ENCODE data around the gene CPNE1.

CPNE1 gene

DNA sequence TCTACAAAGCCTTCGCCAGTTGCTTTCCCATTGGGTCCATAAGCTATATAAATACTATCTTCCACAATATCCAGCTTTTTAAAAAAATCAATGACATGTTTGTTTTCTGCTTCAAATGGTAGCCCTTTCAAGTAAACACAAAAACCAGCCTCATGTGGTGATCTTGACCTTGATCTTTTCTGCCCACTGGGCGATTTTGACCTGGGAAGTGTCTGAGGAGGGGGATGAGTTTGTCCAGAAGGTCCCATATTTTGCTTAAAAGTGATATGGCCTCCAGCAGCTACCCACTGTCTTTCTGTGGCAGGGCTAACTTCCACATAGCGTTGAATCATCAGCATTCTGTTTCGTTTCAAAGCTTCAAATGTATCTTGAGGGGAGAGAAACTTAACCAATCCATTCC is 10.8 kb downstream of the CPNE1 start:
- no peak for DNase-seq (ENCODE audit: low spot score)

DNA sequence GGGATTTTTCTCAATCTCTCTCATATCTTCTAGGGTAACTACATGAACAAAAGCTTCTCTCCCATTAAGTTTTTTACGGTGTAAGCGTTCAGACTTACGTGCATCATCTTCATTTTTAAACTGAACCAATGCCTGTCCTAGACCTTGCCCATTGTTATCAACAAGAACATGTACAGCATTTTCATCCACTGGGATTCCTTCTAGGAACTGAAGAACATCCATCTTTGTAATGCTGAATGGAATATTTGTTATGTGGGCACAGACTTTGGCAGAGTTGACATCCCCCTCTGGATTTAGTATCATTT is 11.3 kb downstream of the CPNE1 start:
- DNase-seq (ENCODE audit: low spot score), result no peak

- DNase-seq (ENCODE audit: low spot score), result no peak
Measured at GRCh38 chr20:35652641-35653429, 11.9 kb downstream of the CPNE1 start.

DNA sequence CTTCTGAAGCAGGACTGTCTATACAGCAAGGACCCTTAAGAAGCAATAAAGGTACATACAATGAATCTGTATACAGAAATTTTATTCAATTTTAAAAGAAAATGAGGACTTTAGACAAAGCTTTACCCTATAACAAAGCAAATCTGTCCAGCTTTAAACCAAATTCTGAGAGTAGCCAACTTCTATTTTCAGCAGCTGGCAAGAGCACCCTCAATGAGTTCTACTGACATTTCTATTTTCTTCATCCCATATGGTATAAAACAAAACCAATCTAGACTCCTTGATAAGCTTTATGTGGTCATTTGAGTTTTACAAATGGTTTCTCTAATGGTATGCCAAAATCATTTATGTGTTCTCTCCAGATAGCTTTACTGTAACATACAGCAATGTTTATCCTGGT is 12.7 kb downstream of the CPNE1 start:
- DNase-seq (ENCODE audit: low spot score), result no peak

- no peak for DNase-seq (ENCODE audit: low spot score)
Measured at GRCh38 chr20:35650632-35651031, 14.1 kb downstream of the CPNE1 start.

DNA sequence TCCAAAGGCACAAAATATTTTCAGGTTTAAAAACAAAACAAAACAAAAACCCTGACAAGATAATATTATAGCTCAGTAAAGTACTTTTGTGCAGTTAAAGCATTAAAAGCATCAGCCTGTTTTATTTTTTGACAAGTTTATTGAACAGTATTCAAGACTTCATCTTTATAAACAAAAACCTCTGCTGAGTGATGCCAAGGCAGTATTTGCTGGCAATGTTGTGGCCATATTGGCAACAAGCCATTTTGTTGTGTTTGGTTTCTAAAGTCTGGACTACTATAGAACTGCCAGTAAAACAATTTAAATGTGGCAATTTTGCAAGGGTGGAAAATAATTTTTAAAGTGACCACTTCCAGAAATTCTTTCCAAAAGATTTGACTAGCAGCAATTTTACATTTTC is 15.9 kb downstream of the CPNE1 start:
- DNase-seq (ENCODE audit: low spot score), result no peak

DNA sequence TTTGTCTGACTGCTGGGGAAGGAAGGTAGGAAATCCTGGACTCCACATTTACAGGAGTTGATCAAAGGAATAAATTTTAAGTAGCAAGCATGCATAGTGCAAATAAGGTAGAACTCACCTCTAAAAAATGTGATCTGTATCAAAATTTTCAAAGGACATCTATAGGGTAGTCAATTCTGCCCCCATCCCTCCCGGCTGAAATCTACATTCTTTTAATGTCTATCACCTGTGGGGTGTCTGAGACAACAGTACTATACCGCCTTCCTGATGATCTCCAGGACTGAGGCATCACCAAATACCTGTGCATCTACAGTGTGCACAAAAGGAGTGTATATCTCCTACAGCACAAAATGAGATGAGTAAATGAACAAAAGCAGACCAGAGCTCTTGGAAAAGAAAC is 19.9 kb downstream of the CPNE1 start:
- DNase-seq (ENCODE audit: low spot score), result no peak

DNA sequence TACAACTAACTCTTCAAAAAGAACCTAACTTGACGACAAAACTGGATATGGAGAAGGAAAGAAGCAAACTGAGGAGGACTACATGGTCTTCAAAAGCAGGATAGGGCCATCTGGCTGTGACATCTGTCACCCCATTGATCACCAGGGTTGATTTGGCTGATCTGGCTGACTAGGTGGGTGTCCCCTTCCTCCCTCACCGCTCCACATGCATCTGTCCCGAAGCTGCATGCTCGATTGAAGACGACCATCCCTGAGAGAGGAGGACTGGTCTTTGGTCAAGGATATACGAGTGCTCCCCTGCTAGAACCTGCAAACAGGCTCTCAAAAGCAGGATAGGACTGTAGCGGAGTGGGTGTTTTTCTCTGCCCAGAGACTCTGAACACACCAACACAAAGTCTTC is 21.7 kb downstream of the CPNE1 start:
- no peak for DNase-seq (ENCODE audit: low spot score)

DNA sequence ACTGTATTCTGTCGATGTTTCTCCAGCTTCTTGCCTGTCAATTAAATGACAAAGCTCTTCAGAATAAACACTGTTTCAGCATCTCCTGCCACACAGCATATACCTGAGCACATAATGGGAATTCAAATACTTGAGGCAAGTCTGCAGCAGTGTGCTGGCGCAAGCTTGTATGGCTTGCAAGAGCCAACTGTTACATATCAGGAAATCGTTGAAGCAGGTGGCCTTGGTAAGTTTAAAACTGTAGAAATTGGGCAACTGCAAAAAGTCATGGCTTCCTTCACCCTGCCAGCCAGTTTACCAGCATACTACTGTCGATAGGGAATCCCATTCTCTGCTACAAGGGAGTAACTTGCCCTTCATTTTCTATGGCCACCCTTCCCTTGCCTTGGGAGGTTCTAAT is 23.0 kb downstream of the CPNE1 start:
- no peak for DNase-seq (ENCODE audit: low spot score)

GRCh38 chr20:35640724-35641123 is 24.0 kb downstream of the CPNE1 start:
- DNase-seq (ENCODE audit: low spot score), result no peak

DNA sequence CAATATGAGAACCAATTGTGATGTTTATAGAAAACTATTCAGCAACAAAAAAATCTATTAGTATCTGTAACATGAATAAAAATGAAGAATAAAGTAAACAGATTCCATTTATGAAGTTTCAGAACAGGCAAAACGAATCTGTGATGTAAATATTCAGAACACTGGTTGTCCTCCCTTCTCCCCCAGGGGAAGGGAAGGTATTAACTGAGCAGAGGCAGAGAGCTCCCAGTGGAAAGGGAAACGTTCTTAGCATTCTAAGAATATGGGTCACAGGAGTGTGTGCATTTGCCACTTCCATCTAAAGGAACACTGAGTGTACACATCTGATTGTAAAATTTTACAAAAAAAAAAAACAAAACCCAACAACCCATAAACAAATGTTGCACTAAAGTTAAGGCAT is 25.9 kb downstream of the CPNE1 start:
- no peak for DNase-seq (ENCODE audit: low spot score)

DNA sequence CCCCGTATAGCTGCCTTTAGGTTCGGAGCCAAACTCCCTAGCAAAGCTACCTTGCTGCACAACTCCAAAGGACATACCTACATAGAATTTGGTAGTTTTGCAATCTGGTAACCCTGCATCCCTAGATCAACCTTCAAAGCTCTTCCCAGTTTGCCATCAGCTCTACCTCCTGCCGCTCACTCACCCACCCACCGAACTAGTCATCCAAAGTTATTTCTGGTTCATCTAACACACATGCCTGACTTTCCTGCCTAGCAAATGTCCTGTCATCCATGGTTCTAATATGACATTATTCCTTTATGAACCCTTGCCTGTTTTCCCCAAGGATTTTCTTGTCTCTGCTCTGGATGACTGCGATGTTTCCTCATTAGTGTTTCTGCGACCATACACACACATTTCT is 27.4 kb downstream of the CPNE1 start:
- no peak for DNase-seq (ENCODE audit: low spot score)

- no peak for DNase-seq (ENCODE audit: low spot score)
Measured at GRCh38 chr20:35636095-35636494, 28.6 kb downstream of the CPNE1 start.

DNA sequence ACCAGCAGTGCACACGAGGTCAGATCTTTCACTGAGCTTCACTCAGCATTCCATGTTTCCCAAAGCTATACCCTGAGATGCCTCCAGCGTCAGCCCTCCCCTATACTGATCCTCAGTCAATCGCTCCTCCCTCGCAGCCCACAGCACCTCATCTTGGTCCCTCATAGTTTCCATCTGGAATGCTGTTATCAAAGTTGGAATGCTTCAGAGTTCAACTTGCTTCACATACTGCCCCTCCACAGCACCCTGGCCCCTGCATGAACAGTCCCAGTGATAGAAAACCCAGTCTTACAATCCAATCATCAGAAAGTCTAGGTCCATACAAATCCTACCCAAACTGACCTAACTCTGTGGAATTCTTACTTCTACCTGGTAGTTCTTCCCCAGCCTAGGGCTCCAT is 29.0 kb downstream of the CPNE1 start:
- DNase-seq (ENCODE audit: low spot score), result no peak

GRCh38 chr20:35632539-35633115 is 32.1 kb downstream of the CPNE1 start:
- DNase-seq (ENCODE audit: low spot score), result no peak

GRCh38 chr20:35630636-35631035 is 34.1 kb downstream of the CPNE1 start:
- DNase-seq (ENCODE audit: low spot score), result no peak

GRCh38 chr20:35629427-35630145 is 35.1 kb downstream of the CPNE1 start:
- no peak for DNase-seq (ENCODE audit: low spot score)

DNA sequence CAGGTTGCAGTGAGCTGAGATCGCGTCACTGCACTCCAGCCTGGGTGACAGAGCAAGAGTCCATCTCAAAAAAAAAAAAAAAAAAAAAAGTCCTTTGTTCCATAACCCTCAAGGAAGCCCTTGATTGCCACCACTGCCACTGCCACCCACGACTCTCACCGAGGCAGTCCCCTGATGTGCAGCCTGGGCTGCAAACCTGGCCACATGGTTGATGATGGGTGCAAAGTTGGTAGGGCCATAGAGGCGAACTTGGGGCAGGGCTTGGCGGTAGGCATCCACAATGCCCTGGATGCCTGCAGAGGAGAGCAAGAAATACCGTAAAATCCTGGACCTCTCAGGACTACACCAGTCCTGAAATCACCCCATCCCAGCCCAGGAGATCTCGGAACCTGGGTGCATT is 37.6 kb downstream of the CPNE1 start:
- no peak for DNase-seq (ENCODE audit: low spot score)

GRCh38 chr20:35626386-35627001 is 38.2 kb downstream of the CPNE1 start:
- DNase-seq (ENCODE audit: low spot score), result no peak

DNA sequence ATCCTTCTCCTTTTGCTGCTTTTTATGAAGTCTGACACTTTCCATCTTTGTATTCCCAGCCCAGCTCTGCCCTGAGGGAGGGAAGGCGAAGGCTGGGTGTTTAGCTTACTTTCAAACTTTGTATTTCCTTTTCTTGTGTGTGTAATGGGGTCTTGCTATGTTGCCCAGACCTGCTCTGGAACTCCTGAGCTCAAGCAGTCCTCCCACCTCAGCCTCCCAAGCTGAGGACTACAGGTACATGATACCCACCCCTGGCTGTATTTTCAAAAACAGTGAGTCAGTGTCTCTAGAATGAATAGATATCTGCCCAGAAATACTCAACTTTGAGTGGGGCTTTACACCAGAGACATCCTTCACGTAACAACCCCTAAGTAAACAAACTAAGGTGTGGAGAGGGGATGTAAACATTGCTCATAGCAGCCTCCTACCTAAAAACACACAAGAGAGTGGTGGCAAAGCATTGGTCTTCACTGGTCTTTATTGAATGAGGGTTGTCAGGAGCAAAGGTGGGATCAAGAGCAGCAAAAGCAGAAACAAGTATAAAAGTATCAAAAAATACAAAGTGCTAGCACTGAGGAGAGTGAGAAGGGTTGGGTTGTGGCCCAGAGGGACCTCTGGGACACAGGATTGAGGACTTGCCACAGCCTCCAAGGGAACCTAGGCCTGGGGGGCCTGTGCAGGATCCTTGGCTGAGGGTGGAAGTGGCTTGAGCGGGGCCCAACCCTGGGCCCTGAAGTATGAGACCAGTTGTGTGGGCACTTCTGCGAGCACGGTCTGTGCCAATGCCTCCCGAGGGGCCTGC is 38.9 kb downstream of the CPNE1 start:
- DNase-seq (ENCODE audit: low spot score), result no peak

- DNase-seq (ENCODE audit: low spot score), result no peak
Measured at GRCh38 chr20:35621560-35621946, 43.1 kb downstream of the CPNE1 start.

- no peak for DNase-seq (ENCODE audit: low spot score)
Measured at GRCh38 chr20:35620818-35621559, 43.7 kb downstream of the CPNE1 start.

All from activated CD4-positive, alpha-beta T cell treated with anti-CD3 and anti-CD28 coated beads, Interleukin-2, Interleukin-4, amounts not matched to agents 100 ng/mL and 50 ng/mL, durations not matched to agents 16 hours and 8 hours (primary cell).